HG02610 (cell line): ENCODE results near the gene CDH20.

Experiments
- ATAC-seq: cut with Tn5 transposase; IDR thresholded peaks from one replicate; pipeline ENCODE4 v1.9.1; 2021; ENCODE audit warnings: mild to moderate bottlenecking, moderate library complexity; ENCODE audit not compliant: unreplicated experiment

The CDH20 gene

DNA sequence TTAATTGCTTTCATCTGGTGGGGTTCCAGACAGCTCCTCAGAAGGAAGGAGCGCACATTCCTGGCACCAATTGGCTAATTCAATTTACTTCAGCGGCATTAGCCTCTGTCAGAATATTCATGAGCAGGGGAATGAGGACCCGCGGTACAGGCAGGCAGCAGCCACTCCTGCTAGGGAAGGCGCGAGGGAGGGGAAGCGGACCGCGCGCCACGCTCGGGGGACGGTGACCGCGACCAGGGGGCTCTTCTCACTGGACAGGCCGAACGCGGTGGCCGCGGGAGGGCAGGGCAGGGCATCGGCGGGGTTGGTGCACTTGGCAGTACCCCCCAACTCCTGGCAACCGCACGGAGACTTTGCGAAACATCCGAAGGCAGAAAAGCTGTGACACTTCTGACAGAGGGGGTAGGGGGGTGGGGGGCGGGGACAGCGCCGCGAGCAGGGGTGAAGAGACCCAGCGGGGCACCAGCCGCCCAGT, at the start of gene CDH20:
Gene CDH20 (plus strand): TSS at position 160 of the 475 bp plus-strand sequence.
- ATAC-seq = no peak

GRCh38 chr18:61284039-61284438, 49.2 kb upstream of the CDH20 start:
- no peak for ATAC-seq

GRCh38 chr18:61285777-61286176, 47.5 kb upstream of the CDH20 start:
- ATAC-seq = no peak

DNA sequence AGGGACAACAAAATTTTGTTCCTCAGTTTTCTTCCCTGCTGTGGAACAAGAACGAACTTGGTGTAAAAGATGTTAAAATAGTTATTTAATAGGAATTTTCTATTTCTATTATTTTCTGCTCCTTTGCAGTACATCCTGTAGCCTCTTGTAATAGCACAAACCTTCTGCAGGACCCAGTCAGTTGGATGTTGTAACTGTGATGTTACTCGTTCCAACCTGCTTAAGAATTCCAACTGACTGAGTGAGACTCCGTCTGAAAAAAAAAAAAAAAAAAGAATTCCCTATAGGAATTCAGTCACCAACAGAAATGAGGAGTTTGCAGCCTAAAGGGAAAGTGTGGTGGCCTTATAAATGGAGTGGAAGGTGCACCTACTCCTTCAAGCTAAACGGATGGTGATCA, 46.4 kb upstream of the CDH20 start:
- no peak for ATAC-seq

GRCh38 chr18:61290616-61291015, 42.6 kb upstream of the CDH20 start:
- ATAC-seq = no peak

GRCh38 chr18:61292280-61293035, 40.8 kb upstream of the CDH20 start:
- no peak for ATAC-seq

- ATAC-seq = no peak
These were observed 38.1 kb upstream of the CDH20 start for GRCh38 chr18:61295153-61295552.

- ATAC-seq = no peak
These were observed 25.2 kb upstream of the CDH20 start for GRCh38 chr18:61308004-61308403.

GRCh38 chr18:61308795-61309393, 24.3 kb upstream of the CDH20 start:
- no peak for ATAC-seq

DNA sequence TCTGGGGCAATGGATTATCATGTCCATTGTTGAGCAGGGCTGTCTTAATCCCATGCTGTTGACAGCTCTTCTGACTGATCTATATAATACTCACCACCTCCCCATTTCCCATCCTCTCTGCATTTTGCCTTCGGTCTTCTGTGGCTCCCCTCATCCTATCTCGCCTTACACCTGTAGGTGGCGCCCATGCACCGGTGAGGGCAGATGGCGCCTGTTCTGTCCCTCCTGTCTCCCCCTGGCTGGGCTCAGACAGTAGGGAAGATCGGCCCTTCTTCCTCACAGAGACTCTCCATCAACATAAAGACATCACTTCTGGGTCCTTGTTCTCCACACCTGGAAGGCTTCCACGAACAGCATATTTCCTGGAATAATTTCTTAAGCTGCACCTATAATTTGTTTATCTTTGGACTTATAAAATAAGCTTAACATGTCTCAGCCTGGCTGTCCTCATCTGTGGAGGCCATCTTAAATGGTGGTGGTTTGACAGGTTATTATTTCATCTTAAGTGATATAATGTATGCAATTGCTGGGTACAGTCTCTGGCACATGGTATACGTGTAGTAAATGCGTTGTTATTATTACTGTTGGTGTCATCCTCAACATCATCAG, 10.9 kb upstream of the CDH20 start:
- peak; percentile 97 for ATAC-seq

GRCh38 chr18:61323951-61324350, 9.3 kb upstream of the CDH20 start:
- ATAC-seq = no peak

GRCh38 chr18:61326407-61326806, 6.8 kb upstream of the CDH20 start:
- ATAC-seq = no peak

- no peak for ATAC-seq
These were observed 3.8 kb upstream of the CDH20 start for GRCh38 chr18:61329398-61329797.

DNA sequence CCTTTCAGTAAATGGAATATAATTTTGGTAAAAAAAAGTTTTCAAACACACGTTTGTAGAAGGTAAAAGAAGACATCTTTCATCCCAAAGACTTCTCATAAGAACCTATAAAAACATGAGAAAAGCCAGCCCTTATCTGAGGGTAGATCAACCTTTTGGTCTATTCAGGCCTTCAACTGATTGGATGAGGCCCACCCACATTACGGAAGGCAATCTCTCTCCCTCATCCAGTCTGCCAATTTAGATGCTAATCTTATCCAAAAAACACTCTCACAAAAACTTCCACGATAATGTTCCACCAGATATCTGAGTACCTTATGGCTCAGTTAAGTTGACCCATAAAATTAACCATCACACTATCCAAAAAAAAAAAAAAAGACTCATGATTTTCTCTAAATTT, 2.2 kb upstream of the CDH20 start:
- ATAC-seq = no peak

DNA sequence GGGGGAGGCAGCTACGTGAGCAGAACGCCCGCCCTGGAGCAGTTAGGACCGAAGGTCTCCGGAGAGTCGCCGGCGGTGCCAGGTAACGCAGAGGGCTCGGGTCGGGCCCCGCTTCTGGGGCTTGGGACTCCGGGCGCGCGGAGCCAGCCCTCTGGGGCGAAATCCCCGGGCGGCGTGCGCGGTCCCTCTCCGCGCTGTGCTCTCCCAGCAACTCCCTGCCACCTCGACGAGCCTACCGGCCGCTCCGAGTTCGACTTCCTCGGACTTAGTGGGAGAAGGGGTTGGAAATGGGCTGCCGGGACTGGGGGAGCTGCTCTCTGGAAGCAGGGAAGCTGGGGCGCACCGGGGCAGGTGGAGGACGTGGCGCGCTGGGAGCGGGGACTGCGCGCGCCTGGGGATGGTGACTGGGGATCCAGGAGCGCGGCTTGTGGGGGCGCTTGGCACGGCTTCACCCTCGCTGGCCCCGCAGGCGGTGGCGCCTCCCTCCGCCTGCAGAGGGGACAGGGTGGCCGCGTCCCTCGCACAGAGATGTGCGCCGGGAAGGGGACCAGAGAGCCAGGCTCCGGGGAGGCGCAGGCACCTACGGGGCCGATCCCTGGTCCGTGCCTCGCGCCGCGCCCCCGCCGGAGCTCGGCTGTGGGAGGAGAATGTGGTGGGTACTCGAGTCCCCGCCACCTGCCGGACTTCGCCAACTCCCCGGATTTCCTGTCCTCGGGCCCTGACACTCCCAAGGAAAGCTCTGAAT, 688 bp downstream of the CDH20 start:
- ATAC-seq = no peak

GRCh38 chr18:61334491-61334850, 1.2 kb downstream of the CDH20 start:
- no peak for ATAC-seq

DNA sequence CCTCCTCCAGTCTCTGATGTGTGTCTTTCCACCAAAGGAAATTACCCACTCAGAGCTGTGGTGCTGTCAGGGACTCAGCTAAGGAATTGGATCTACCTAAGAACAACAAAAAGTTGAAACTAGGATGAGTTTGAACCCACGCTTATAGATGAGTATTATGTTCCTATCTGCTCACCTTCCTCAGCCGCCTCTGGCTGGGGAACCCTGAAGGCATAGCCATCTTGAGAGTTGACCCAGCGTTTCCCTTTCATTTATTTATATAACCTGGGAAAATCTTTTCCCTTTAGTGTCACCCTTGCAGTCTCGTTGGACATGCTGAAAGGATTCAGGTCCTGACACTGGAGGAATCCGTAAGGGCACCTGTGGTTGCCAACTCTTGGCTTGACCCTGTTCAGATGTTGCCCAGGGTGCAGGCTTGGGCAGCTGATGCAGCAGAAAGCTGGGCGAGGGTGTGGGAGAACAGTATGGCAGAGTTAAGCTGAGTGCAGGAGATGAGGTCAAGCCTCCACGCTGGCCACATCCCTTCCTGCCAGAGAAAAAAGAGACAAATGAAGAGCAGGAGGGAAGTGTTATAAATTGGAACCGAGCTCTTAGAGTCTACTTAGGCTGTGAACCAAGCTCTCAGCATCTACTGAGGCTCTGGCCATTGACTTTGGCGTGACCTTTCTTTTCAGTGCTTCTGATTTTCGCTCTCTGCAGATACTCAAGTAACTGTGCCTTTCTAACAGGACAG, 1.9 kb downstream of the CDH20 start:
- no peak for ATAC-seq

GRCh38 chr18:61335684-61336555, 2.7 kb downstream of the CDH20 start:
- ATAC-seq = no peak

GRCh38 chr18:61336766-61337165, 3.5 kb downstream of the CDH20 start:
- no peak for ATAC-seq

DNA sequence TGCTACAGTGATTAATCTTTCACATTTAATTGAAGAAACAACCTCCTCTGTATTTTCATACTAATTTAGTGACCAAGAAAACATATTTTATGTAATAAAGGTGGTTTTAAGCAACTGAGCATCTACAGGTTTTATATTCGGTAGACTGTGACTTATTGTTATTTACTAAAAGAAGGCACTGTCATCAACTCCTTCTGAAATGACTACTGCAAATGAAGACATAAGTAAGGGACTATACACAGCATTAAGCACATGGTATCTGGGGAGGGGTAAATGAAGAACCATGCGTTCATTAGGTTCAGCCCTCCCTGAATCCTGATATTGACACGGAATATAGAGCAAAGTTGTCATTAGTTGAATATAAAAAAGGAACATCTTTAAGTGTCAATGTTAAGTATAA, 4.3 kb downstream of the CDH20 start:
- ATAC-seq = no peak
